ENCODE results near the gene GPR62.
A peak's percentile ranks its signal among the peaks of the same experiment; 100 is the strongest.

GPR62 gene

GRCh38 chr3:51978143-51978502 lies 22.9 kb downstream of the GPR62 start:
- TF ChIP-seq CTCF (IDR thresholded peaks at IDR 0.05; ENCODE audit: low read depth, low read length), result no peak
- DNase-seq (ENCODE audit: extremely low read depth, low read depth), result no peak

GRCh38 chr3:51980253-51980652 lies 25.1 kb downstream of the GPR62 start:
- TF ChIP-seq CTCF (IDR thresholded peaks at IDR 0.05; ENCODE audit: low read depth, low read length), result no peak
- no peak for DNase-seq (ENCODE audit: extremely low read depth, low read depth)

GRCh38 chr3:51982352-51982837 lies 27.2 kb downstream of the GPR62 start:
- TF ChIP-seq CTCF (IDR thresholded peaks at IDR 0.05; ENCODE audit: low read depth, low read length), result peak; percentile 43
- no peak for DNase-seq (ENCODE audit: extremely low read depth, low read depth)

- no peak for TF ChIP-seq CTCF (IDR thresholded peaks at IDR 0.05; ENCODE audit: low read depth, low read length)
- DNase-seq (ENCODE audit: extremely low read depth, low read depth), result peak; percentile 60
Measured at GRCh38 chr3:51982838-51983577, 27.8 kb downstream of the GPR62 start, which contains the start of gene ACY1. Gene ACY1 (plus strand): TSS chr3:51983535. CDS start chr3:51984065, 530 bp downstream.

GRCh38 chr3:51983578-51984268 lies 28.5 kb downstream of the GPR62 start:
- no peak for DNase-seq (ENCODE audit: extremely low read depth, low read depth)
- TF ChIP-seq CTCF (IDR thresholded peaks at IDR 0.05; ENCODE audit: low read depth, low read length), result no peak

GRCh38 chr3:51984269-51984647 lies 29.1 kb downstream of the GPR62 start:
- TF ChIP-seq CTCF (IDR thresholded peaks at IDR 0.05; ENCODE audit: low read depth, low read length), result no peak
- no peak for DNase-seq (ENCODE audit: extremely low read depth, low read depth)

- TF ChIP-seq CTCF (IDR thresholded peaks at IDR 0.05; ENCODE audit: low read depth, low read length), result no peak
- no peak for DNase-seq (ENCODE audit: extremely low read depth, low read depth)
Measured at GRCh38 chr3:51985063-51985462, 29.9 kb downstream of the GPR62 start.

Measured in AG09319 (cell line).